ENCODE measurements around the gene RAB31.

Gene RAB31

DNA sequence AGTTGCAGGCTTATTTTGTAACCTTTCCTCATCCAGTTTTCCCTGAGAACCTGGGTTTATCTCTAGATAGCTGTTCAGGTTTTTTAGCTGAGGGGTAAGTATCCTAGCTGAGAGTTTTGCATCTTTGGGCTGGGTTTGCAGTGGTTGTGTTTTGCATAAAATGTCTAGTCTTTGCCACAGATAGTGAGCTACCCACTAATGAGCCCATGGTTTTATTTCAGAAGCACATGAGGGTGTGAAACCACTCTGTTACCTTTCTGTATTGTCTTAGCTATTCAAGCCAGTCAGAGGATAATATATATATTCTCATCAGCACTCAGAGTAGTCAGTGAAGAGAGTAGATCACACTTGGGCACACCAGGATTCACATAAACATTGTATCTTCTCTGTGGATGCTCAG is 153.1 kb downstream of the RAB31 start:
- peaks cover 1 to 10% (median 5%) of the 10 kb centered on the region in 10 experiments; a peak in 15 of 20 replicates for H3K4me1 ChIP-seq
- TF ChIP-seq Cebpa-rat (IDR thresholded peaks at IDR 0.05), result no peak
- no peak overlapping the region for H3K9ac ChIP-seq
- H3K9me3 ChIP-seq (replicated peaks in 1 of 11), result peaks cover 13 to 18% (median 15%) of the 10 kb centered on the region in 11 experiments
- H3K36me3 ChIP-seq, result peaks cover 0 to 76% (median 0%) of the 10 kb centered on the region in 11 experiments; a peak in 6 of 22 replicates
- H3K27ac ChIP-seq, result no peak overlapping the region
- H3K4me2 ChIP-seq, result no peak overlapping the region
- H4K20me1 ChIP-seq, result no peaks in the 10 kb centered on the region
- H3K4me3 ChIP-seq, result no peak overlapping the region
- H3K27me3 ChIP-seq, result no peaks in the 10 kb centered on the region

DNA sequence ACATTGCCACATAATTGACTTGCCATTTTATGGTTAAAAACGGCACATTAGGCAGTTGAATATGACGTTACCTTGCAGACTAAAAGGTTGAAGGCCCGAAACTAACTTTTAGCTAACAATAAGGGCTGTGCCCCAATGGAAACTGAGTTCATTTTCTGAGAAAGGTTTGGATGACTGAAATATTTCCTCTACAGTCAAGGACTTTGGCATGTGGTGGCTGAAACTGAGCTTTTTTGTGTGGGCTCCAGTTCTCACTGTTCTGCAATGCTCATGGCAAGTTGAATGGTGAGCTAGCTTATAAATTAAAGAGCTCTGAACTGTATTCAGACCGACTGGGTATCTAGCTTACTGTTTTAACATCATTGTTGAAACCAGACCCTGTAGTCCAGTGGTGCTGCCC is 153.8 kb downstream of the RAB31 start:
- no peaks in the 10 kb centered on the region for H4K20me1 ChIP-seq
- H3K9me3 ChIP-seq (replicated peaks in 1 of 11), result peaks cover 21 to 25% (median 23%) of the 10 kb centered on the region in 11 experiments
- H3K27ac ChIP-seq, result no peak overlapping the region
- peaks cover 0 to 10% (median 7%) of the 10 kb centered on the region in 10 experiments; a peak in 12 of 20 replicates for H3K4me1 ChIP-seq
- no peak for TF ChIP-seq Cebpa-rat (IDR thresholded peaks at IDR 0.05)
- no peaks in the 10 kb centered on the region for H3K27me3 ChIP-seq
- no peak overlapping the region for H3K4me2 ChIP-seq
- peaks cover 0 to 73% (median 0%) of the 10 kb centered on the region in 11 experiments; a peak in 6 of 22 replicates for H3K36me3 ChIP-seq
- no peak overlapping the region for H3K9ac ChIP-seq
- no peak overlapping the region for H3K4me3 ChIP-seq

DNA sequence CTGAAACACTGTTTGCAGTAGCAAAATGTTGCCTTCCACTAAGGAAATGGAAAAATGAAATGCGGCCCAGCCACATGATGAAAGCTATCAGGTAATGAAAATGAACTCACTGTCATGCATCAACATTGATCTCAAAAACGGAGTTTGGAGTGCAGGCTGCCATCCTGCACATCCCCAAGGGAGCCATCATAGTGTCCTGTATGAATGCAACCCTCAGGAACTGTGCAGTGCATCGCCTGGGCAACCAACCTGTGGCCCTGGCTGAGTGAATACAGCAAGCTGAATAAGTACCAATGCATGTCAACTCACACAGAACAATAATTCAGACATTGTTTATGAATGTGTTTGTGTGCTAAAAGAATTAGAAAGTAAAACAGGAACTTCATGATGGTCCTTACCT is 154.6 kb downstream of the RAB31 start:
- H3K9ac ChIP-seq, result no peak overlapping the region
- H3K27ac ChIP-seq, result no peak overlapping the region
- no peak for TF ChIP-seq Cebpa-rat (IDR thresholded peaks at IDR 0.05)
- H3K4me1 ChIP-seq, result peaks cover 0 to 10% (median 7%) of the 10 kb centered on the region in 10 experiments; a peak in 12 of 20 replicates
- H3K27me3 ChIP-seq, result no peaks in the 10 kb centered on the region
- no peak overlapping the region for H3K4me3 ChIP-seq
- peaks cover 23 to 31% (median 27%) of the 10 kb centered on the region in 11 experiments for H3K9me3 ChIP-seq (replicated peaks in 1 of 11)
- H3K36me3 ChIP-seq, result peaks cover 0 to 68% (median 0%) of the 10 kb centered on the region in 11 experiments; a peak in 6 of 22 replicates
- peak overlapping the region in 3 of 11 experiments; percentile 25 to 51 (median 27); a peak in 6 of 22 replicates for H3K4me2 ChIP-seq
- H4K20me1 ChIP-seq, result no peaks in the 10 kb centered on the region

DNA sequence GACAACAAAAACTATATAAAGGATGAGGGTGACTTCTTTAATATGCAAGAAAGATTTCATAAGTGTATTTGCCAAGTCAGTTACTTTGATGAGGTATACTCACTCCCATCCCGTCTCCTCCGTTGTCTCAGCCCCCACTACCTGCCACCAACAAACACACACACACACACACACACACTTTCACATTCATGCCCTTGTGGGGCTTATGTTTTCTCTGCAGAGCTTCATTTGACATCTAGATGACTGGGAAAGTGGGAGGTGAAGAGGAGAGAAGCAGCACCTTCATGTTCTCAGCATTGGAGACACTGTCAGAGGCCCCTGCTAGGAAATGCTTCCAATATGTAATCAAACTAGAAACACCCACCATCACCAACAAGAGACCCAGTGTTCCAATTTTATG is 155.2 kb downstream of the RAB31 start:
- Histone ChIP-seq H3K36me3 (peaks cover 0 to 63% (median 0%) of the 10 kb centered on the region in 11 experiments; a peak in 6 of 22 replicates), H3K27ac (no peak overlapping the region), H3K4me2 (peak overlapping the region in 1 of 11 experiments; percentile 27; a peak in 1 of 22 replicates), H3K9ac (no peak overlapping the region), H3K4me3 (no peak overlapping the region), H3K4me1 (peaks cover 4 to 12% (median 7%) of the 10 kb centered on the region in 10 experiments; a peak in 17 of 20 replicates), H3K27me3 (no peaks in the 10 kb centered on the region), H4K20me1 (no peaks in the 10 kb centered on the region), H3K9me3 (replicated peaks in 1 of 11) (peaks cover 24 to 31% (median 27%) of the 10 kb centered on the region in 11 experiments)
- no peak for TF ChIP-seq Cebpa-rat (IDR thresholded peaks at IDR 0.05)

DNA sequence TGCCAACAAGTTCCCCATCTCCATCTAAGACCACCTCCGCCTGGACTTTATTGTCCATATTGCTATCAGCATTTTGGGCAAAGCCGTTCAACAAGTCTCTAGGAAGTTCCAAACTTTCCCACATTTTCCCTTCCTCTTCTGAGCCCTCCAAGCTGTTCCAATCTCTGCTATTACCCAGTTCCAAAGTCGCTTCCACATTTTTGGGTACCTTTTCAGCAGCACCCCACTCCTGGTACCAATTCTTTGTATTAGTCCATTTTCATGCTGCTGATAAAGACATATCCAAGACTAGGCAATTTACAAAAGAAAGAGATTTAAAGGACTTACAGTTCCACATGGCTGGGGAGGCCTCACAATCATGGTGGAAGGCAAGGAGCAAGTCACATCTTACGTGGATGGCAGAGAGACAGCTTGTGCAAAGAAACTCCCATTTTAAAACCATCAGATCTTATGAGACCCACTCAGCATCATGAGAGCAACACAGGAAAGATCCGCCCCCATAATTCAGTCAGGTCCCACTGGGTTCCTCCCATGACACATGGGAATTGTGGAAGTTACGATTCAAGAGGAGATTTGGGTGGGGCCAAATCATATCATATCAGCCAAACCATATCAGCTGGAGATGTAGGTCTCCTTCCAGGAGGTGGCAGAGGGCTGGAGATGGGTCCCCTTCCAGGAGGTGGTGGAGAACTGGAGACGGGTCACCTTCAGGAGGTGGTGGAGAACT is 157.8 kb downstream of the RAB31 start:
- peaks cover 24 to 31% (median 27%) of the 10 kb centered on the region in 11 experiments for H3K9me3 ChIP-seq (replicated peaks in 1 of 11)
- peak overlapping the region in 2 of 11 experiments; percentile 17 to 37; a peak in 1 of 22 replicates for H3K4me2 ChIP-seq
- no peaks in the 10 kb centered on the region for H3K27me3 ChIP-seq
- no peak for TF ChIP-seq Cebpa-rat (IDR thresholded peaks at IDR 0.05)
- no peak overlapping the region for H3K4me3 ChIP-seq
- no peaks in the 10 kb centered on the region for H4K20me1 ChIP-seq
- no peak overlapping the region for H3K9ac ChIP-seq
- H3K27ac ChIP-seq, result no peak overlapping the region
- peaks cover 0 to 38% (median 0%) of the 10 kb centered on the region in 11 experiments; a peak in 6 of 22 replicates for H3K36me3 ChIP-seq
- peaks cover 7 to 39% (median 22%) of the 10 kb centered on the region in 10 experiments; a peak in 19 of 20 replicates for H3K4me1 ChIP-seq

DNA sequence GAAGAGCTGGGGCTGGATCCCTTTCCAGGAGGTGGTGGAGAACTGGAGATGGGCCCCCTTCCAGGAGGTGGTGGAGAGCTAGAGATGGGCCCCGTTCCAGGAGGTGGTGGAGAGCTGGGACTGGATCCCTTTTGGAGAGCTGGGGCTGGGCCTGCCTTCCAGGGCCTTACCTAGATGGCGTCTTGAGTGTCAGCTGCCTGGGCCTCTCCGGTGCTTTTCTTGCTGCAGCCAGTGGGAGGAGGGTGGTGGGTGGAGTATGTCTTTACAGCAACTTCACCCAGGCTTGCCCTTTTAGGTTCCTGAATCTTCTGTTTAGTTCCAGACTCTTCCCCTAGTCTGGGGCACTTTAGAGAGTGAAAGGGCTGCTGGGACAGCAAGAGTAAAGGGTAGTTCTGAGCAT is 158.5 kb downstream of the RAB31 start:
- Histone ChIP-seq H3K4me2 (peak overlapping the region in 2 of 11 experiments; percentile 17 to 37; a peak in 2 of 22 replicates), H3K27ac (no peak overlapping the region)
- TF ChIP-seq Cebpa-rat (IDR thresholded peaks at IDR 0.05), result no peak

DNA sequence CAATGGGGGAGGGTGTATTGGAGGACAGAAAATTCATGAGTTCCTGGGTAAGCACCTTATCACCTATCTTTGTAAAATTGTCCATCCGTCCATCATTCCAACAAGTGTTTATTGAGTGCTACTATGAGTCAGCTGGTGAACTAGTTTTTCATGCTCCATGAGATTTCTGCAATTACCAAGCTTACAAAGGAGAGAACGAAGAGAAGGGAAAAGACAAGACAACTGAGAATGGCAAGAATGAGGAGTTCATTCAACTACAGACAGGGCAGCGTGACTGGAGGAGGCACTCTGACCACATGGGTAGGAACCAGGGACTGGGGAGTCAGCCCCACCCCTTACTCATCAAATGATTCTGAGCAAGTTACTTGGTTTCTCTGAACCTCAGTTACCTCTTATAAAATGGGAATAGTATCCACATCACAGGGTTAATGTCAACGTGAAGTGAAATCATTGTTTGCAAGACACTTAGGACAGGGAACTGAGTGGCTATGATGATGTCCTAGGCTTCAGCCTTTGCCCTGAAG is 159.0 kb downstream of the RAB31 start:
- no peak for TF ChIP-seq Cebpa-rat (IDR thresholded peaks at IDR 0.05)
- H3K4me1 ChIP-seq, result peaks cover 7 to 44% (median 22%) of the 10 kb centered on the region in 10 experiments; a peak in 19 of 20 replicates

More for the DNA sequence above, 158.5 kb downstream of the RAB31 start:
- Histone ChIP-seq H3K36me3 (peaks cover 0 to 31% (median 0%) of the 10 kb centered on the region in 11 experiments; a peak in 5 of 22 replicates), H3K4me3 (no peak overlapping the region), H3K9ac (no peak overlapping the region), H4K20me1 (no peaks in the 10 kb centered on the region), H3K27me3 (no peaks in the 10 kb centered on the region), H3K9me3 (replicated peaks in 1 of 11) (peaks cover 24 to 31% (median 27%) of the 10 kb centered on the region in 11 experiments), H3K4me1 (peaks cover 7 to 44% (median 22%) of the 10 kb centered on the region in 10 experiments; a peak in 19 of 20 replicates)

DNA sequence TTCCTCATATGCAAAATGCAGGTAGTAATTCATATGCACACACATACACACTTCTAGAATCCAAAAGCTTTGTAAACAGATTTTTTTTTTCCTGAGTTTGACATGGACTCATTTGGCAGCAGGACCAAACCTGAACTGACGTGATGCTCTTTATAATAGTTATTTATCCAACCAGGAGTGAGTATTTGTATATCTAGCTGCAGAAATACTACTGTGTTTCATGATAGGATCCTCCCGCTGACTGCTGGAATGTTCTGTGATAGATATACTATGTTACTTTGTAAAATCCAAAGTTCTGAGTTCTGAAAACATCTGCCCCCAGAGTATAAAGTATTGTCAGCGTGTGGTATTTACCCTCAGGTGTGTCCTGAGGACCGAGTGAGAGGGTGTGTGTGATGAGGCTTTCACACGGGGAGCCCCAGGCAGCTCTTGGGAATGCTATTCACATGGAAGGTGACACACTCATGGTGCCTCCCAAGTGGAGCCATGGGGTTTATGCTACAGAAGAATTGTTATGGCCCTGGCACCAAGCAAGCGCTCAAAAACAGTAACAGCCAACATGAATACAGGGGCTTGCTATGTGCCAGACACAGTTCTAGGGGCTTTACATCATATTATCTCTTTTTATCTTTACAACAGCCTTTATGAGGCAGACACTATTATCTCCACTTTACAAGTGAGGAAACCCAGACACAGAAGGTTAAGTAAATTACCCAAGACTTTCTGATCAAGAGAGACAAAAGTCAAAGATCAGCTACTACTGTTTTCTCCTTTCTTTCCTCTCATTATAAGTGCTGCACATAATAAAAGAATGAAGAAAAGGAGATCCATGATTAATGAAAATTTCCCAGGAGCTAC is 161.0 kb downstream of the RAB31 start:
- TF ChIP-seq Cebpa-rat (IDR thresholded peaks at IDR 0.05), result no peak
- Histone ChIP-seq H3K27ac (peak overlapping the region in 8 of 11 experiments; percentile 23 to 70 (median 47); a peak in 10 of 22 replicates), H3K27me3 (no peaks in the 10 kb centered on the region), H3K4me1 (peaks cover 0 to 44% (median 17%) of the 10 kb centered on the region in 10 experiments; a peak in 13 of 20 replicates), H4K20me1 (no peaks in the 10 kb centered on the region), H3K9me3 (replicated peaks in 1 of 11) (peaks cover 24 to 31% (median 27%) of the 10 kb centered on the region in 11 experiments), H3K4me3 (no peak overlapping the region; a peak in 1 of 20 replicates), H3K36me3 (peaks cover 0 to 7% (median 0%) of the 10 kb centered on the region in 11 experiments; a peak in 1 of 22 replicates), H3K4me2 (peak overlapping the region in 6 of 11 experiments; percentile 28 to 77 (median 59); a peak in 12 of 22 replicates), H3K9ac (peak overlapping the region in 1 of 11 experiments; percentile 16; a peak in 1 of 22 replicates)

More for the DNA sequence above, 159.0 kb downstream of the RAB31 start:
- peak overlapping the region in 2 of 11 experiments; percentile 17 to 37; a peak in 2 of 22 replicates for H3K4me2 ChIP-seq
- no peaks in the 10 kb centered on the region for H4K20me1 ChIP-seq
- no peak overlapping the region for H3K9ac ChIP-seq
- no peak overlapping the region for H3K27ac ChIP-seq
- no peak overlapping the region for H3K4me3 ChIP-seq
- no peaks in the 10 kb centered on the region for H3K27me3 ChIP-seq
- peaks cover 0 to 26% (median 0%) of the 10 kb centered on the region in 11 experiments; a peak in 5 of 22 replicates for H3K36me3 ChIP-seq
- peaks cover 24 to 31% (median 27%) of the 10 kb centered on the region in 11 experiments for H3K9me3 ChIP-seq (replicated peaks in 1 of 11)
